NCI-H146 treated with DMSO at 0.1 percent for 48 hours (cell line): ENCODE results near the gene DEF6.

Source experiments
- DNase-seq: peaks from one replicate; lab custom pipeline; 2025; ENCODE audit not compliant: unreplicated experiment; lab: John Stamatoyannopoulos, UW

The DEF6 gene

GRCh38 chr6:35342258-35343091 lies 44.9 kb downstream of the DEF6 start, which contains the start of gene PPARD:
Gene PPARD (plus strand): TSS chr6:35342558. CDS start chr6:35411088, 68,530 bp downstream.
- DNase-seq: peak; percentile 82

- DNase-seq: no peak
Measured at GRCh38 chr6:35343092-35343834, 45.6 kb downstream of the DEF6 start.

- no peak for DNase-seq
Measured at GRCh38 chr6:35343835-35344550, 46.4 kb downstream of the DEF6 start.

GRCh38 chr6:35351422-35351821 lies 53.8 kb downstream of the DEF6 start:
- DNase-seq: no peak

- no peak for DNase-seq
Measured at GRCh38 chr6:35352735-35353134, 55.1 kb downstream of the DEF6 start.

GRCh38 chr6:35354361-35355135 lies 56.9 kb downstream of the DEF6 start:
- DNase-seq: no peak

- DNase-seq: no peak
Measured at GRCh38 chr6:35356391-35356790, 58.8 kb downstream of the DEF6 start.

- DNase-seq: no peak
Measured at GRCh38 chr6:35357677-35358076, 60.1 kb downstream of the DEF6 start.

- no peak for DNase-seq
Measured at GRCh38 chr6:35358086-35358485, 60.5 kb downstream of the DEF6 start.

GRCh38 chr6:35359346-35359743 lies 61.7 kb downstream of the DEF6 start:
- no peak for DNase-seq

- no peak for DNase-seq
Measured at GRCh38 chr6:35359744-35360348, 62.2 kb downstream of the DEF6 start.

GRCh38 chr6:35360349-35361138 lies 62.9 kb downstream of the DEF6 start:
- DNase-seq: no peak

GRCh38 chr6:35362200-35362599 lies 64.6 kb downstream of the DEF6 start:
- no peak for DNase-seq

GRCh38 chr6:35363293-35363750 lies 65.7 kb downstream of the DEF6 start:
- DNase-seq: no peak

GRCh38 chr6:35365594-35366203 lies 68.1 kb downstream of the DEF6 start:
- DNase-seq: no peak

- no peak for DNase-seq
Measured at GRCh38 chr6:35366204-35366596, 68.6 kb downstream of the DEF6 start.

GRCh38 chr6:35367646-35368037 lies 70.0 kb downstream of the DEF6 start:
- no peak for DNase-seq

- no peak for DNase-seq
Measured at GRCh38 chr6:35368038-35368887, 70.6 kb downstream of the DEF6 start.
